ENCODE measurements around the gene SLAMF8. TPM values are rescaled to one million over a fixed set of nuclear protein-coding genes. Genes with fewer than 3 reads are reported as not detected.

SLAMF8 gene
- total and polyA plus RNA-seq, 2 of the 8 experiments (the other 6 are each of a cell fraction or from before 2014, with no cell fraction given), result not detected

GRCh38 chr1:159828581-159829272, 2.1 kb downstream of the SLAMF8 start:
- ChIA-PET CTCF (ENCODE audit: partially characterized antibody) (interaction anchor here (0.8 to 11.2 kb wide), 25 partner anchors 8 to 617 kb away, joined by 3 to 175 read pairs (median 5); partner anchors contain the start of genes FCRL6 and VSIG8), POLR2A (ENCODE audit: partially characterized antibody) (interaction anchor here (1.0 kb wide), 1 partner anchor 30 kb away, joined by 3 read pairs; no protein-coding TSS in a partner anchor)
- Histone ChIP-seq H3K4me2 (ENCODE audit: insufficient read depth in 1 of 2, low read depth in 2 of 2, low read length in 2 of 2) (no peak overlapping the region), H3K23ac (ENCODE audit: insufficient read length) (no peak overlapping the region), H3K23me2 (ENCODE audit: low read depth, low read length) (no peaks in the 10 kb centered on the region), H4K5ac (ENCODE audit: insufficient read length, low read depth, low read length) (no peak overlapping the region), H4K91ac (replicated peaks; ENCODE audit: insufficient read length, low read length) (no peak overlapping the region), H3K79me2 (ENCODE audit: control insufficient read depth in 1 of 2, insufficient read depth in 2 of 2, low read length in 2 of 2) (no peaks in the 10 kb centered on the region), H3K56ac (replicated peaks; ENCODE audit: insufficient read length, low read depth, low read length) (no peak overlapping the region), H2BK5ac (ENCODE audit: low read depth, low read length) (no peak overlapping the region), H2BK120ac (replicated peaks; ENCODE audit: low read depth, low read length) (no peak overlapping the region), H3K9me3 (ENCODE audit: insufficient read depth in 2 of 2, low read depth in 1 of 2, low read length in 1 of 2) (no peaks in the 10 kb centered on the region), H3K79me1 (ENCODE audit: low read depth, low read length) (no peaks in the 10 kb centered on the region), H3K36me3 (ENCODE audit: control insufficient read depth in 2 of 4, insufficient read depth in 4 of 4, low read length in 3 of 4) (no peaks in the 10 kb centered on the region), H3K9ac (replicated peaks in 1 of 4; ENCODE audit: extremely low read depth in 1 of 4, low read depth in 3 of 4, low read length in 3 of 4) (no peak overlapping the region), H3K18ac (ENCODE audit: extremely low read depth, low read length) (no peak overlapping the region), H2BK20ac (ENCODE audit: low read length) (no peak overlapping the region), H3K4ac (replicated peaks; ENCODE audit: insufficient read length, low read depth, low read length) (no peak overlapping the region), H4K8ac (ENCODE audit: extremely low read depth, insufficient read depth, low read length) (no peak overlapping the region), H2AFZ (ENCODE audit: low read length) (no peak overlapping the region), H3K27me3 (replicated peaks in 1 of 4; ENCODE audit: control insufficient read depth in 3 of 4, extremely low read depth in 1 of 4, insufficient read depth in 3 of 4, low read length in 3 of 4) (peaks cover 0 to 11% (median 2%) of the 10 kb centered on the region in 4 experiments; a peak in 4 of 7 replicates), H3K27ac (ENCODE audit: low read depth, low read length) (no peak overlapping the region), H2AK5ac (ENCODE audit: low read depth, low read length) (no peak overlapping the region), H3K4me3 (ENCODE audit: extremely low read depth in 1 of 4, insufficient read depth in 2 of 4, low read depth in 3 of 4, low read length in 4 of 4) (no peak overlapping the region), H2BK12ac (ENCODE audit: low read depth, low read length) (no peak overlapping the region), H4K20me1 (replicated peaks in 1 of 2; ENCODE audit: control insufficient read depth in 1 of 2, insufficient read depth in 2 of 2, low read length in 2 of 2) (no peaks in the 10 kb centered on the region), H3K4me1 (replicated peaks in 1 of 4; ENCODE audit: control insufficient read depth in 3 of 4, insufficient read depth in 4 of 4, low read length in 3 of 4) (peaks cover 0 to 4% (median 2%) of the 10 kb centered on the region in 4 experiments; a peak in 1 of 7 replicates), H2BK15ac (ENCODE audit: low read length) (no peak overlapping the region), H3K14ac (ENCODE audit: insufficient read length) (no peak overlapping the region)
- WGBS, 2 experiments (ENCODE audit: extremely low coverage in 1 of 2, insufficient coverage in 1 of 2, insufficient read length in 1 of 2, insufficient replicate concordance in 2 of 2, low coverage in 1 of 2, low lambda C conversion rate in 2 of 2, missing lambda C conversion rate in 1 of 2), result 88% methylated on average over 10 of the region's 11 CpGs; no CpG with 5 or more reads in 1 of the 2 experiments
- TF ChIP-seq, protein P1, sequence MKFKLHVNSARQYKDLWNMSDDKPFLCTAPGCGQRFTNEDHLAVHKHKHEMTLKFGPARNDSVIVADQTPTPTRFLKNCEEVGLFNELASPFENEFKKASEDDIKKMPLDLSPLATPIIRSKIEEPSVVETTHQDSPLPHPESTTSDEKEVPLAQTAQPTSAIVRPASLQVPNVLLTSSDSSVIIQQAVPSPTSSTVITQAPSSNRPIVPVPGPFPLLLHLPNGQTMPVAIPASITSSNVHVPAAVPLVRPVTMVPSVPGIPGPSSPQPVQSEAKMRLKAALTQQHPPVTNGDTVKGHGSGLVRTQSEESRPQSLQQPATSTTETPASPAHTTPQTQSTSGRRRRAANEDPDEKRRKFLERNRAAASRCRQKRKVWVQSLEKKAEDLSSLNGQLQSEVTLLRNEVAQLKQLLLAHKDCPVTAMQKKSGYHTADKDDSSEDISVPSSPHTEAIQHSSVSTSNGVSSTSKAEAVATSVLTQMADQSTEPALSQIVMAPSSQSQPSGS (IDR thresholded peaks at IDR 0.05; ENCODE audit: low read length), result no peak
- no peak for TF ChIP-seq HDAC6 (IDR thresholded peaks at IDR 0.05; ENCODE audit: low read depth, low read length)
- TF ChIP-seq RXRA (IDR thresholded peaks at IDR 0.05; ENCODE audit: insufficient read depth, low read depth, low read length), result no peak
- no peak for TF ChIP-seq KDM1A (IDR thresholded peaks at IDR 0.05; ENCODE audit: borderline replicate concordance, low read length)
- TF ChIP-seq KDM4A (IDR thresholded peaks at IDR 0.05; ENCODE audit: low read depth, low read length, severe bottlenecking), result no peak
- no peak for TF ChIP-seq ASH2L (IDR thresholded peaks at IDR 0.05; ENCODE audit: low read length)
- TF ChIP-seq SRF (IDR thresholded peaks at IDR 0.05; ENCODE audit: low read depth, low read length), result no peak
- no peak for TF ChIP-seq RFX5 (IDR thresholded peaks at IDR 0.05; ENCODE audit: borderline replicate concordance, low read depth, low read length)
- no peak for TF ChIP-seq TBP (IDR thresholded peaks at IDR 0.05; ENCODE audit: low read depth, low read length)
- no peak for TF ChIP-seq RBBP5 (IDR thresholded peaks at IDR 0.05; ENCODE audit: borderline replicate concordance, low read depth, low read length)
- DNase-seq (ENCODE audit: low read depth in 1 of 2, low spot score in 2 of 2) (no peak), FAIRE-seq (no peak)
